Suprapubic skin (tissue), 4 donors: ENCODE results near the gene UNC119.

Experiments
- CTCF ChIP-seq, 2 donors: fragments of 200-600 bp in 1 of 2; fragments of 450-650 bp in 1 of 2; sonication (generic) in 1 of 2; IDR thresholded peaks; one replicate each; pipeline ENCODE4 v1.5.1; 2016 to 2019; ENCODE audit warnings: antibody characterized with exemption in 2 of 2, mild to moderate bottlenecking in 1 of 2, moderate library complexity in 1 of 2
- EP300 ChIP-seq: sonication (generic); formaldehyde crosslinking; IDR thresholded peaks from one replicate; pipeline ENCODE4 v1.6.1; 2017; ENCODE audit warnings: antibody characterized with exemption
- POLR2AphosphoS5 ChIP-seq, 3 donors: sonication (generic); formaldehyde crosslinking; IDR thresholded peaks; one replicate each; pipeline ENCODE4 v1.6.1; 2017; ENCODE audit warnings: antibody characterized with exemption in 3 of 3

GRCh38 chr17:28548417-28549130, 3.9 kb downstream of the UNC119 start:
- TF ChIP-seq CTCF (IDR thresholded peaks at IDR 0.05) (no peak), POLR2AphosphoS5 (IDR thresholded peaks at IDR 0.05) (no peak), EP300 (no peak)
